ENCODE data around the gene TSLP.
A peak's percentile ranks its signal among the peaks of the same experiment; 100 is the strongest.

Gene TSLP

GRCh38 chr5:111070272-111071134 lies 1.0 kb upstream of the TSLP start:
- CTCF ChIA-PET, result no interaction called here

GRCh38 chr5:111072949-111073682 lies 1.6 kb downstream of the TSLP start:
- TF ChIP-seq L3MBTL2 (conservative IDR thresholded peaks at IDR 0.05), result peak; percentile 70
- no peak for TF ChIP-seq LEF1 (IDR thresholded peaks at IDR 0.05; ENCODE audit: borderline replicate concordance)
- CTCF ChIA-PET, result no interaction called here
- DNase-seq (ENCODE audit: extremely low spot score), result peak; percentile 72
- POLR2A ChIA-PET, result interaction anchor here (1.5 kb wide), 1 partner anchor 19 kb away, joined by 5 read pairs; the partner anchor contains the start of gene WDR36

More at GRCh38 chr5:111070272-111071134, 1.0 kb upstream of the TSLP start:
- DNase-seq (ENCODE audit: extremely low spot score), result no peak
- POLR2A ChIA-PET, result no interaction called here
- TF ChIP-seq L3MBTL2 (conservative IDR thresholded peaks at IDR 0.05) (no peak), ARNT (IDR thresholded peaks at IDR 0.05) (no peak), CTBP1 (IDR thresholded peaks at IDR 0.05; ENCODE audit: borderline replicate concordance) (no peak), ELF4 (IDR thresholded peaks at IDR 0.05) (no peak), SUZ12 (IDR thresholded peaks at IDR 0.05) (no peak), TARDBP (IDR thresholded peaks at IDR 0.05) (no peak), FOXA1 (IDR thresholded peaks at IDR 0.05) (no peak), BHLHE40 (IDR thresholded peaks at IDR 0.05; ENCODE audit: borderline replicate concordance) (no peak), HDGF (IDR thresholded peaks at IDR 0.05; ENCODE audit: borderline replicate concordance) (no peak), FOXM1 (IDR thresholded peaks at IDR 0.05; ENCODE audit: borderline replicate concordance) (no peak), LEF1 (IDR thresholded peaks at IDR 0.05; ENCODE audit: borderline replicate concordance) (no peak), SP1 (IDR thresholded peaks at IDR 0.05) (no peak), PKNOX1 (IDR thresholded peaks at IDR 0.05) (no peak), ZNF384 (IDR thresholded peaks at IDR 0.05) (no peak), FOXK2 (IDR thresholded peaks at IDR 0.05) (no peak), NFRKB (IDR thresholded peaks at IDR 0.05) (no peak)

GRCh38 chr5:111074244-111074643 lies 2.7 kb downstream of the TSLP start:
- TF ChIP-seq HDGF (IDR thresholded peaks at IDR 0.05; ENCODE audit: borderline replicate concordance) (no peak), BHLHE40 (IDR thresholded peaks at IDR 0.05; ENCODE audit: borderline replicate concordance) (no peak), ZNF384 (IDR thresholded peaks at IDR 0.05) (no peak), SP1 (IDR thresholded peaks at IDR 0.05) (no peak), NFRKB (IDR thresholded peaks at IDR 0.05) (no peak)
- ChIA-PET CTCF (no interaction called here), POLR2A (no interaction called here)
- no peak for DNase-seq (ENCODE audit: extremely low spot score)

- no peak for TF ChIP-seq FOXM1 (IDR thresholded peaks at IDR 0.05; ENCODE audit: borderline replicate concordance)
- CTCF ChIA-PET, result no interaction called here
- POLR2A ChIA-PET, result no interaction called here
- no peak for DNase-seq (ENCODE audit: extremely low spot score)
Observed at GRCh38 chr5:111075520-111075919, 4.0 kb downstream of the TSLP start.

GRCh38 chr5:111076091-111076490 lies 4.6 kb downstream of the TSLP start:
- no peak for DNase-seq (ENCODE audit: extremely low spot score)
- POLR2A ChIA-PET, result no interaction called here
- CTCF ChIA-PET, result no interaction called here
- TF ChIP-seq LEF1 (IDR thresholded peaks at IDR 0.05; ENCODE audit: borderline replicate concordance), result no peak
- no peak for TF ChIP-seq ARNT (IDR thresholded peaks at IDR 0.05)
- no peak for TF ChIP-seq NFRKB (IDR thresholded peaks at IDR 0.05)
- no peak for TF ChIP-seq ELF4 (IDR thresholded peaks at IDR 0.05)
- no peak for TF ChIP-seq SUZ12 (IDR thresholded peaks at IDR 0.05)
- no peak for TF ChIP-seq CTBP1 (IDR thresholded peaks at IDR 0.05; ENCODE audit: borderline replicate concordance)
- no peak for TF ChIP-seq FOXA1 (IDR thresholded peaks at IDR 0.05)
- no peak for TF ChIP-seq BHLHE40 (IDR thresholded peaks at IDR 0.05; ENCODE audit: borderline replicate concordance)
- TF ChIP-seq SP1 (IDR thresholded peaks at IDR 0.05), result no peak
- TF ChIP-seq FOXM1 (IDR thresholded peaks at IDR 0.05; ENCODE audit: borderline replicate concordance), result no peak
- no peak for TF ChIP-seq PKNOX1 (IDR thresholded peaks at IDR 0.05)
- TF ChIP-seq FOXK2 (IDR thresholded peaks at IDR 0.05), result no peak
- no peak for TF ChIP-seq L3MBTL2 (conservative IDR thresholded peaks at IDR 0.05)
- no peak for TF ChIP-seq ZNF384 (IDR thresholded peaks at IDR 0.05)
- no peak for TF ChIP-seq HDGF (IDR thresholded peaks at IDR 0.05; ENCODE audit: borderline replicate concordance)

GRCh38 chr5:111077678-111078077 lies 6.2 kb downstream of the TSLP start:
- no peak for TF ChIP-seq FOXA1 (IDR thresholded peaks at IDR 0.05)
- no peak for TF ChIP-seq L3MBTL2 (conservative IDR thresholded peaks at IDR 0.05)
- no peak for TF ChIP-seq ZNF384 (IDR thresholded peaks at IDR 0.05)
- no peak for TF ChIP-seq PKNOX1 (IDR thresholded peaks at IDR 0.05)
- TF ChIP-seq CTBP1 (IDR thresholded peaks at IDR 0.05; ENCODE audit: borderline replicate concordance), result no peak
- TF ChIP-seq NFRKB (IDR thresholded peaks at IDR 0.05), result no peak
- no peak for TF ChIP-seq SP1 (IDR thresholded peaks at IDR 0.05)
- no peak for TF ChIP-seq ELF4 (IDR thresholded peaks at IDR 0.05)
- TF ChIP-seq SUZ12 (IDR thresholded peaks at IDR 0.05), result no peak
- TF ChIP-seq HDGF (IDR thresholded peaks at IDR 0.05; ENCODE audit: borderline replicate concordance), result no peak
- no peak for TF ChIP-seq LEF1 (IDR thresholded peaks at IDR 0.05; ENCODE audit: borderline replicate concordance)
- no peak for TF ChIP-seq FOXK2 (IDR thresholded peaks at IDR 0.05)
- TF ChIP-seq BHLHE40 (IDR thresholded peaks at IDR 0.05; ENCODE audit: borderline replicate concordance), result no peak
- no peak for TF ChIP-seq ARNT (IDR thresholded peaks at IDR 0.05)
- TF ChIP-seq FOXM1 (IDR thresholded peaks at IDR 0.05; ENCODE audit: borderline replicate concordance), result no peak
- TF ChIP-seq TARDBP (IDR thresholded peaks at IDR 0.05), result no peak
- CTCF ChIA-PET, result no interaction called here
- POLR2A ChIA-PET, result no interaction called here
- no peak for DNase-seq (ENCODE audit: extremely low spot score)

Measured in HEK293T (cell line).